ENCODE results near the gene C1orf87.
A peak's percentile ranks its signal among the peaks of the same experiment; 100 is the strongest.

The C1orf87 gene

DNA sequence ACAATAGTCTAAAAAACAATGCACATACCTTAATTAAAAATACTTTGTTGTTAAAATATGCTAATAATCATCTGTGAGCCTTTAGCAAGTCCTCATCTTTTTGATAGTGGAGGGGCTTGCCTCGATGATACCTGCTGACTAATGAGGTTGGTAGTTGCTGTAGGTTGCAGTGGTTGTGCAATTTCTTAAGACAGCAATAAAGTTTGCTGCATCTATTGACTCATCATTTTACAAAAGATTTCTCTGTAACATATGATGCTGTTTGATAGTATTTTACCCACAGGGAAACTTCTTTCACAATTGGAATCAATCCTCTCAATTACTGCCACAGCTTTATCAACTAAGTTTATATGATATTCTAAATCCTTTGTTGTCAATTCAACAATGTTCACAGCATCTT, 7.6 kb downstream of the C1orf87 start:
- peak; percentile 71 for DNase-seq (ENCODE audit: low read depth)
- H3K4me3 ChIP-seq (ENCODE audit: low read depth, low read length) = no peak overlapping the region

DNA sequence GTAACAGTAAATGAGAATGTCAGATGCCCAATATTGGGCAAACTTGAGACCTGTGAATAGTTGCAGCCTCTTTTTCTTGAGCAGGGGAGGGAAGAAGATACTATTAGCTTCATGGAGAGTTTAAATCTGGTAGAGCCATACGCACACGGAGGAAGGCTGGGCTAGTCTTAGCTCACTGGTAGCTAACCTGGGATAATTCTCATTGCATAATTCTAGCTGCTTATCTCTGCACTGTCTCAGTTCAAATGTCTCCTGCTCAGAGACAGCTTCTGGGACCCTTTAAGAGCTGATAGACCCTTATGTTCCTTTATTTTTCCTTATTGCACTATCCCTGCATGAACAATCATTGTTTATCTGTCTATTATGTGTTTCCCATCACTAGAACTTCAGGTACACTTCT, 8.4 kb downstream of the C1orf87 start:
- H3K4me3 ChIP-seq (ENCODE audit: low read depth, low read length) = no peak overlapping the region
- no peak for DNase-seq (ENCODE audit: low read depth)

DNA sequence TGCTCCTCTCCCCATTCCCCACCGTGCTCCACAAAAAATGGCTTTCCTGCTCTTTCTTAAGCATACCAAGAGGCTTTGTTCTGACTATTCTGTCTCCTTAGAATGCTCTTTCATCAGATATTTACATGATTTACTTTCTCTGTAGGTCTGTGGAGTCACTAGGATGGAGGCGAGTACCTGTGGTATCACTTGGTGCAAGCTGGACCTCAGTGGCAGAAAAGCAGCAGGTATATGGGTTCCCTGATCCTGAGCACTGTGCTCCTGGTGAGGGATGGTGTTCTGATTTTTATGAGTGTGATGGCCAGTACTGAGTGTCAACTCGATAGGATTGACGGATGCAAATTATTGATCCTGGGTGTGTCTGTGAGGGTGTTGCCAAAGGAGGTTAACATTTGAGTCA, 10.0 kb downstream of the C1orf87 start:
- H3K4me3 ChIP-seq (ENCODE audit: low read depth, low read length) = no peak overlapping the region
- no peak for DNase-seq (ENCODE audit: low read depth)

DNA sequence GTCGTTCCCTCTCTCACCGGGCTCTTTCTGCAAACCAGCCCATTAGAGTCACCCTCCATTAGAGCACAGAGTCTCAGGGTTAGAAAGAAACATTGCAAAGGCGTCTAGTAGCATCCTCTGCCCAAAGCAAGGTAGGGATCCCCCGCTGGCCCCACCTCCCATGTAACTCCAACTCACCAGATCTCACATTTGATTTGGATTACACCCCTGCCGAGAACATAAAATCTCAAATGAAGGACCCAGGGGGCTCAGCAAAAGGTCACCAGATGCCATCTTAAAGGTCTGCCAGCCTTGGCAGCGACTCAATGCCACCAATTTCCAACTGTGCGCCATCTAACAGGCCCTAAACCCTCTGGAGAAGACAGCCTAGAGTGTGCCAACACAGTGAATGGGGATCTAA, 14.1 kb downstream of the C1orf87 start:
- H3K4me3 ChIP-seq (ENCODE audit: low read depth, low read length) = no peak overlapping the region
- DNase-seq (ENCODE audit: low read depth) = no peak

DNA sequence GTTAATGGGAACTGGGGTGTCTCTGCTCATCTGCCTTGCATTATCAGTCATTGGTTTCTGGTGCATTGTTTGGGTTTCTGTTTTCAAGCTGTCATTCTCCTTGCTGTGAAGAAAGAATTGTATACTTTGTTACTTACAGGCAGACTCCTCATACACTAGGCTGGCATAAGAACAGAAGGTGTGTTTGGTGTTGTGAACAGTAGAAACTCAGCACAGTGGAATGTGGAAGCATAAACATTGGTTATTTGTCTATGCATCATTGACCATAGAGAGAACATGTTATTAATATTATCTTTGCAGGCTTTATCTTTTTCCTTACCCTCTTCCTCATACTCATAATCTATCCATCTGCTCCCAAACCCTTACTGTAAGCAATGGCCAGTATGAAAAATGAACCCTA, 18.2 kb downstream of the C1orf87 start:
- H3K4me3 ChIP-seq (ENCODE audit: low read depth, low read length) = no peak overlapping the region
- no peak for DNase-seq (ENCODE audit: low read depth)

DNA sequence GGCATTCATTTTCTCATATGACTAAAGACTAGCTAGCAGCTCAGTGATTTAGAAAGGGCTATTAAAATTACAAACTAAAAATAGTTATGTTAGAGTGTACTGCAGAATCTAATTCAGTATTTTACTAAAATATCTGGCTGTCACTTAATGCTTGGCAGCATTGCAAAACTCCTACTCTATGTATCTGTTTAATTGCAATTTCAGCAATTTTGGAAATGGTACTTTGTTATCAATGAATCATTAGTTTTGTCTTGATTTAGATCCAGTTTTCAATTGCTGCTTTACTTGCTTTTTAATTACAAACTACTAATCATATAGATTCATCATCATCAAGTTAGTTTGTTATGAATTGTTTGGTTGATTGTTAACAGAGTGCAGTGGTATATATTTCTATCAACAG, 19.2 kb downstream of the C1orf87 start:
- DNase-seq (ENCODE audit: low read depth) = no peak
- no peak overlapping the region for H3K4me3 ChIP-seq (ENCODE audit: low read depth, low read length)

DNA sequence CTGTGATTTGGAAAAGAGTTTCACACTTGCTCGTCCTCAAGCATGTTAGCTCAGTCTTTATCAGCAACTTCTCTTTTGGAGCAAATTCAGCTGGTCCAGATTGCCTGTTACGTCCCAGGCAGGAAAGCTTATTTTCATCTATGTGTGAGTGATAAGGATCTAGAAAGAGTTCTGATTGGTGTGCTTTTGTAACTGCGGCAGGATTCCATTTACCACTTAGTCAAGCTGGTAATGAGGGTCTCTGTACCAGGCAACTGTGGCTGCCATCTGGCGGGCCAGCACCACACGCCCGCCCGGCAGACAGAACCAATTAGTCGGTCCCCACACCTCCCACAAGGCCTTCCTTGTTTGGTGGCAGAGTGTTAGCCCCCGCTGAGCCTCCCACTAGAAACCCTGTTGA, 21.0 kb downstream of the C1orf87 start:
- H3K4me3 ChIP-seq (ENCODE audit: low read depth, low read length) = no peak overlapping the region
- DNase-seq (ENCODE audit: low read depth) = no peak

DNA sequence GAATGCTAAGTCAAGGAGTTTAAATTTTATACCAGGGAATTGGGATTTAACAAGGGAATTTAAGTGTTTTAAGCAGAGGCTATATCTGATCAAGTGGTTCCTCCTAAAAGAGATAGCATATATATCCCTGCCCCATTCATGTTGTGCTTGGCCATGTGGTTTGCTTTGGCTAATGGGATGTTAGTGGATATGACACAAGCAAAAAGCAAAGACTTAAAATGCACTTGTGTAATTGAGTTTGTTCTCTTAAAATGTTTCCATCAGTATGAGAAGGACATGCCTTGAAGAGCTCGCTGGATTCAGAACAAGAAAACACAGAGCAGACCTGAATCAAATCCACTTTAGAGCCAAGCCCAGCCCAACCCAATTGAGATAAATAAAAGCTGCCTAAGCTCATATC, 22.4 kb downstream of the C1orf87 start:
- no peak for DNase-seq (ENCODE audit: low read depth)
- no peak overlapping the region for H3K4me3 ChIP-seq (ENCODE audit: low read depth, low read length)

DNA sequence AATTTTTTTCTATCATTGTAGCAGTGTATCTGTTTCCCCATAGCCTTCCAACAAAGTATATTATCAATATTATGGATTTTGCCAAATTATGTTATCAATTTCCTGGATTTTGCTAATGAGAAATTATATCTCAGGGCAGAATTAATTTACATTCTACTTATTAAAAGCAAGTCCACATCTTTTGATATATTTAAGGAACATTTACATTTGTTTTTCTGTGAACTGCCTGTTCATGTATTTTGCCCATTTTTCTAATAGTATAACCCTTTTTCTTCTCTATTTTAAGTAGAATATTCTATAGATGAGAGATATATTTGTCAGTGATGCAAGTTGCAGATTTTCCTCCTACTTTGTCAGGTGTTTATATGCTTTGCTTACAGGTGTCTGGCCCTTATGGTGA, 24.4 kb downstream of the C1orf87 start:
- H3K4me3 ChIP-seq (ENCODE audit: low read depth, low read length) = no peak overlapping the region
- DNase-seq (ENCODE audit: low read depth) = no peak

DNA sequence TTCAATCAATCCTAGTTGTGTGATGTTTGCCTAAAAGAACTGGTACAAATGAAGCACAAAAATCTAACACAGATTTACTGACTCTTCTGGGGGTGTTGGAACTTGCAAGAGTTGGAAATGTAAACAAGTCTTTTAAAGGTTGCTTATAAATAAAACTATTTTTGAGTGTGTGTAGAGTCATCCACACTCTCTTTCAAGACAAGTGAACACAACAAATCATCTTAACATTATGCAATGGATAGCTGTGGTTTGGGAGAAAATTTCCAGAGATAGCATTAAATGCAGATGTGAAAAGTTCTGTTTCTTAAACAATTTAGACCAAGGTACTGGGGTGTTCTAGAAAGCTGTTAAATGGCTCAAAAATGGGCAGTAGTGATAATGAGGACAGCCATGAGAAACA, 28.7 kb downstream of the C1orf87 start:
- no peak for DNase-seq (ENCODE audit: low read depth)
- no peak overlapping the region for H3K4me3 ChIP-seq (ENCODE audit: low read depth, low read length)

DNA sequence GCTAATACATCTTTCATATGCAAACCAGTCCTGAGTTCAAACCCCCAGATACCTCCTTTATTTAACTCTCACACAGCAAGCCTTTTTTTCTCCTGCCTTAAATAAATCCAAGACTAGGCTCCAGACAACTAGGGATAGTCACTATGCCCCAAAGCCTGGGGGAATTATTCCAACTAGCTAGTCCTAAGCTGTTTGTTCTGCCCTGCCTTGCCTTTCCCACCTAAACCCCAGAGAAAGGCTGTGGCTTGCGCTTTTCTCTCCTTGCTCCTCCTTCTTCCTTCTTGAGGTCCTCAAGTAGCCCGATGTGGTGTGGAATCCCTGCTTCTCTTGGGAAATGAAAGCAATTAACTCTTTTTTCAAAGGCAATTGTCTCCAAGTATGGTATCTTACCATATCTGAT, 31.8 kb downstream of the C1orf87 start:
- H3K4me3 ChIP-seq (ENCODE audit: low read depth, low read length) = no peak overlapping the region
- no peak for DNase-seq (ENCODE audit: low read depth)

DNA sequence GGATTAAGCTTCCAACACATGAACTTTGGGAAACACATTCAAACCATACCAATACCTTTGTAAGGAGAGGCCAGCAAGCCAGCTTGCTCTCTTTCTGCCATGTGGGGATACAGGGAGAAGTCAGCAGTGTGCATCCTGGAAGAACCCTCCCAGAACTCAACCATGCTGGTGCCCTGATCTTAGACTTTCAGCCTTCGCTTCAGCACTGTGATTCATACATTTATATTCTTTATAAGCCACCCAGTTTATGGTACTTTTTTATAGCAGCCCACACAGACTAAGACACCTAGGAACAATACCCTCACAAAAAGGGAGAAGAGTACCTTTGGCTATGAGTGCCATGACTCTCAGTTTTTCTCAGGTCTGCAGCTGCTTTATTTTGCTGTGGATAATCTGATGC, 35.9 kb downstream of the C1orf87 start:
- no peak for DNase-seq (ENCODE audit: low read depth)
- no peak overlapping the region for H3K4me3 ChIP-seq (ENCODE audit: low read depth, low read length)

DNA sequence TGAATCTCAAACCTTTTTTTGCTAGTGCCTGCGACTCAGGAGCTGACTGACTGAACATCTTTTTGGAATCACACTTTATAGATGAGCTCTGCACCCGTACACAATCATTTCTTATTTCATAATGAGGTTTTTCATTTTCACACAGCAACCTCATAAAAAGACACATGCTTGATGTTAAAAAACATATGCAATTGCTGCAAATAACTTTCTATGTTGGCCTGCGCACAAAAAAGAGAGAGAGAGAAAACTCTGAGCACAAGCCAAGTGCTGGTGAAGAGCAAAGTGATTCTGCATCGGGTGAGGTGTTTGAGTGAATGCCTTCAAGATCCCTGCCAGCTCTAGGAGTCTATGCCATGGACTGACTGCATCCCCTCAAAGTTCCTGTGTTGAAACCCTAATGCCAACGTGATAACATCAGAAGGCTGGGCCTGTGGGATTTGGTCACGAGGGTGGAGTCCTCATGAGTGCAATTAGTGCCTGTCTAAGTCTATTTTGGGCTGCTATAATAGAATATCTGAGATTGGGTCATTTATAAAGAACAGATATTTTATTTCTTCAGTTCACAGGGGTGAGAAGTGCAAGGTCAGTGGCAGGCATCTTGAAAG, 36.6 kb downstream of the C1orf87 start:
- H3K4me3 ChIP-seq (ENCODE audit: low read depth, low read length) = no peak overlapping the region
- no peak for DNase-seq (ENCODE audit: low read depth)

DNA sequence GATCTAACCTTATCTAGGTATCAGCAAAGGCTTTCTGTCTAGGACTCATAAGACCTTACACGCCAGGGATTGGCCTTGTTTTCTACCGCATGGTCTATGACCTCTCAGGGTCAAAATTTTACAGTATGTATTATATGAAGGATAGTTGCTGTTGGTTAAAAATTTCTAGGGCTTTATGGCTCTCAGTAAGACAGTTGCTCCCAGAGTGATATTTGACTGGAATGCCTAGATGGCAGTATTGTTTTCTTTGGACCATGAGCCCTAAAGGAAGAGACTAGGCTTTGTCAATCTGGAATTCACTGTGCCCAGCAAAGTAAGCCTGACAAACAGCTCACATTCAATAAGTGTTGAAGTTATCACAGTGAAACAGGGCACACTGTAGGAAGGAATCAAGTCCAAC, 37.6 kb downstream of the C1orf87 start:
- H3K4me3 ChIP-seq (ENCODE audit: low read depth, low read length) = no peak overlapping the region
- no peak for DNase-seq (ENCODE audit: low read depth)

DNA sequence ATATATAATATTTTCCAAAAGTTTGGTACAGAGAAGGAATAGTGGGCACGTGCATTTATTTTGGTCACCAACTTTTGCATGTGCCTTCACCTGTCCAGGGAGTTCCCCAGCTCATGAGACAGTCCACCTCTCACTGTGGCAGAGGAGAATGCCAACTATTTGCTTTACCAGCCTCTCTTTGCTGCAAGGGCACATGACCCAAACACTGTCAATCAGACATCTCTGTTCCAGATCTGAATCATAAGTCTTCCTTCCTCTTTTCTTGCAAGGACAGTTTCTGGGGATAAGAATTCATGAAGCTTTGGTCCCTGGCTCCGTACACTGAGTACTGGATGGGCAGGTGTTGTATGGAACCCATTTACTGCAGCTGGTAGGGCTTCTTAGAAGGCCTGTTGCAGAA, 38.6 kb downstream of the C1orf87 start:
- no peak for DNase-seq (ENCODE audit: low read depth)
- no peak overlapping the region for H3K4me3 ChIP-seq (ENCODE audit: low read depth, low read length)

DNA sequence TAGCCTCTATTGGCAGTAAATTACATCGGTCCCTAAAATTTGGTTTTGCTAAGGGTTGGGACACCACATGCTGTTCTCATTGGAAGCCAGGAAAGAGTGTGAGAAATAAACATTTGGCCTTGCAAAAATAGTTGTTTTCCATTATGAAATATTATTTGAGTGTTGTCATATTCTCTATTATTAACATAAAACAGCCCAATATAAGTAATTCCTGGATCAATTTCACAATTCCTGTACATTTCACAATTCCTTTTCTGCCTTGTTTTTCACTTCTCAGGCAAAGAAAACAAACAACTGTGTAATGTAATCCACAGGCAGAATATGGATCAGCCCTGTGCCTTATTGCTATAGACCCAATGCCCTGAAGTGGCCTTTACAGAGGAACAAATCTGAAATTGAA, 40.5 kb downstream of the C1orf87 start:
- H3K4me3 ChIP-seq (ENCODE audit: low read depth, low read length) = no peak overlapping the region
- DNase-seq (ENCODE audit: low read depth) = no peak

DNA sequence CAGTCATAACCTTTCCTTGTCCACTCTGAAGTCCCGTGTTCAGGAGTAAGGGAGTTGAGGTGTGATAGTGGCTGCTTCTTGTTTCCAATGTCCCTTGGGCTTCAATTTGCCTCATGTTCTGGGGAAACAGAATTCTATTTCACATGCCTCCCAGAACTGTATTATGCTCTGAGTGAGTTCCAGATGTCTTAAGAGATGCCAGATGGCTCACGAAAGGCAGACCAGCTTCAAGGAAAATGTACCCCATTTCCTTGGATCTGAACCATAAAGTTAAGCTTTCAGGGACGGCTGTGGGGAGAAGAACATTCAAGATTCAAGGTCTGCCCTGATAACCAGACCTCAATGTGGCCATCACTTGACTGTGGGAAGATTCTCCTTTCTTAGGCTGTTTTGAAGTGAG, 42.4 kb downstream of the C1orf87 start:
- DNase-seq (ENCODE audit: low read depth) = no peak
- H3K4me3 ChIP-seq (ENCODE audit: low read depth, low read length) = no peak overlapping the region

DNA sequence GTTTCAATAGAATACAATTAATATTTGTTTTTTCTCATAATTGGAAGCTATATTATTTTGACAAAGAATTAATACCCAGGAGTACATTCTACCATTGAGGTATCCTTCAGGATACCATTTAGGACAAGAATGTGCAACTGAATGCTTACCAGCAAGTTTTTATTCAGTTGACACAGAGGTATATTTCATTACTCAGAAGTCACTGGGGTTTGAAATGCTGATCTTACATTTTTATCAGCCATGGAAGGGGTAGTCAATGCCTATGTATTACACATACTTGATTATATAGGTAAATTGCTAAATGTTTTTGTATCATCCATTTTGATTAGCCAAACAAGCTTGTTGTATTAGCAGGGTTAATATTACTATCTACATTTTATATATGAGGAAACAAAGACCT, 48.0 kb downstream of the C1orf87 start:
- no peak overlapping the region for H3K4me3 ChIP-seq (ENCODE audit: low read depth, low read length)
- no peak for DNase-seq (ENCODE audit: low read depth)

DNA sequence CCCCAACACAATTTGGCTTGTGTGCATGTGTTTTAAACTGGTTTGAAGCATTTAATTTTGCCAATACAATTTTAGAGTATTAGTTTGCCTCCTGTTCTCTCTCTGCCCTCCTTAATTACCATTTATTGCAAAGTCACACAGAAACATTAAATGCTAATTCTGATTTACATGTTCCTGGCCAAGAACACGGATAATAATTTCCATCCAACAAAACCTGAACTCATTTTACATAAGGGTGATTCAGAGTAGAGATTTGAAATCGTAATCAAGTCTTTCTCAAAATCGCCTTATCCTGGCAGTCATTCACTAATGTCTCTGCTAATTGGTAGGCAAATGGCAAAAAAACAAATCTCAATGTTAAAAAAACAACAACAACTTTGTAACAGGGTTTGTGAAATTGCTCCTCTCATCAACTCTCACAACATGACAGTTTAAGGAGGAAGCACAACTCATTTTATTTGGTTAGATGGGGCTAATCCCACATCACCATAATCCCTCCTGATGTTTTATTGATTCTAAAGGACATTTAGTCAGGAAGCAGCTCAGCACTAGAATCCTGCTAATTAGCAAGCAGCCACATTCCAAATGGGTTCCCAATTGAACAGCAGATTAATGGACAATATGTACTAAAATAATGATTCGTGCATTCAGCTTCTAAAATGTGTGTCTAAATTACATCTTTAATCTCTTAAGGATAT, 55.9 kb downstream of the C1orf87 start:
- DNase-seq (ENCODE audit: low read depth) = no peak
- no peak overlapping the region for H3K4me3 ChIP-seq (ENCODE audit: low read depth, low read length)

DNA sequence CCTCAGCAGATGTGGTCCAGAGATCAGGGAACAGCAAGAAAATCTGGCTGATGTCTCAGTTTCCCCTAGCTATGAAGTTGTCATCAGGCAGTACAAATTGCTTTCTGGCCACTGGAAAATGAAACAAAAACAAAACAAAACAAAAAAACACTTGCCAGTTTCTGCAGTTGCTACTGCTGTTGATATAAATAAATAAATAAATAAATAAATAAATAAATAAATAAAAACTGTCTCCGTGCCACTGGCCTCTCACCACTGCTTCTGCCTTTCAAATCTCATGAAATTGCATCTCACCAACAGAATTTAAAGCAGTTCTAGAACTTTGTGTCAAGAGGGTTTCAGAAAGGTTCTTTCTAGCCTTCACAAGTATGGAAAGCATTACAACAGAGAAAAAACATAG, 62.9 kb downstream of the C1orf87 start:
- no peak overlapping the region for H3K4me3 ChIP-seq (ENCODE audit: low read depth, low read length)
- no peak for DNase-seq (ENCODE audit: low read depth)

DNA sequence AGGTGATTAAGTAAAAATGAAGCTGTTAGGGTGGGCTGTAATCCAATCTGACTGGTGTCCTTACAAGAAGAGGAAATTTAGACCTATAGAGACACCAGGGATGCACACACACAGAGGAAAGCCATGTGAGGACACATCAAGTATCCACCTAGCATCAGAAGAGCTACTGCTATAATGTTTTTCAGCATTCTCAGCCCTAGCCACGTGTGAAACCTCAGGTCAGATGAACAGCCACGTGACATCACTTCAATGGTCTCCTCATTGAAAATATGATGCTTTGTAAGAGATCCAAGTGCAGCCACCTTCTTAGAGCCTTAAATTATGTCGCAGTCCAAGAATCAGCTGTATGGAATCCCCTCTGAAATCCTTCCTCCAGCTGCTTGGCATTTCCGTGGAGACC, 65.1 kb downstream of the C1orf87 start:
- no peak for DNase-seq (ENCODE audit: low read depth)
- H3K4me3 ChIP-seq (ENCODE audit: low read depth, low read length) = no peak overlapping the region

DNA sequence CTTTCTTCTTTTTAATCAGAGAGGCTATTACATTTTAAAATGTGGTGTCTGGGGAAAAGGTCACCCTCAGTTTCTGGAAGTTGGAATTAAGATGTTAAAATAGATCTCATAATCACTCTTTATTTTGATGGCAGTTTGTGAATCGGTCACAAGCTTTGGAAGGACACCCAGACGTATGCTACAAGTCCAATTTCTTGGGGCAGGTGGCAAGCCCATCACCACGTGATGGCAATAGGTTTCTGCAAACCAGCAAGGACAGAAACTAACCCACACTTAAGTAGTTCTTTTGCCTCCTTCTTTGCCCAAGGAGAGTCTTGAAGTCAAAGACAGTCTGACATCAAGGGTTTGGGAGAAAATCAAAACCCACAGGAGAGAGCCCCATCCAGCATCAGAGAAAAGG, 72.9 kb downstream of the C1orf87 start:
- no peak overlapping the region for H3K4me3 ChIP-seq (ENCODE audit: low read depth, low read length)

More for the DNA sequence above, 72.9 kb downstream of the C1orf87 start:
- DNase-seq (ENCODE audit: low read depth) = no peak

All from skeletal muscle cell (primary cell).